Activated T-cell treated with anti-CD3 and anti-CD28 coated beads, Interleukin-2, amount 50 U/mL, for 24 hours (primary cell): Measurements from ENCODE around the gene LRRIQ4.

Experiments used
- DNase-seq: peaks from one replicate; pipeline ENCODE4 v3.0.0-alpha.2; 2020
- H3K27ac Mint-ChIP-seq: 2 replicates; pipeline ENCODE4 v1.8.0; 2020; ENCODE audit warnings: mild to moderate bottlenecking, mixed read lengths
- H3K27me3 Mint-ChIP-seq: 2 replicates; pipeline ENCODE4 v1.8.0; 2020; ENCODE audit warnings: mixed read lengths
- H3K36me3 Mint-ChIP-seq: 2 replicates; pipeline ENCODE4 v1.8.0; 2020; ENCODE audit warnings: low read depth, mixed read lengths
- H3K4me1 Mint-ChIP-seq: 2 replicates; pipeline ENCODE4 v1.8.0; 2020; ENCODE audit warnings: low read depth, mixed read lengths
- H3K4me3 Mint-ChIP-seq: 2 replicates; pipeline ENCODE4 v1.8.0; 2020; ENCODE audit warnings: mild to moderate bottlenecking, moderate library complexity, mixed read lengths
- H3K9me3 Mint-ChIP-seq: 2 replicates; pipeline ENCODE4 v1.8.0; 2020; ENCODE audit warnings: mixed read lengths

LRRIQ4 gene

DNA sequence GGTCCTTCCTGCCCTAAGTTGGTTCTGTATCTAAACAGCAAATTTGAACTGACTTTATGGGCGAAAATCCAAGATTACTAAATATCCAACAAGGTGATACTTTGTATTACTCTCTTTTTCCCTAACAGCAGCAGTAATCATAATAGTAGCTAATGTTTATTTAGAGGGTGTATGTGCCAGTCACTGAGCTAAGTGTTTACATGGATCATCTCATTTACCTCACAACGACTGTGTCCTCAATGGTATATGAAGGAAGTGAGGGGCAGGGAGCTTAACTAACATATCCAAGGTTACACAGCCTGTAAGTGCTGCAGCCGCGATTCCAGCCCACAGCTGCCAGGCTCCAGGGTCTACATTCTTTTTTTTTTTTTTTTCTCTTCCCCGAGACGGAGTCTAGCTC, 10.3 kb downstream of the LRRIQ4 start:
- no peak overlapping the region for H3K27ac Mint-ChIP-seq
- H3K9me3 Mint-ChIP-seq = no peaks in the 10 kb centered on the region
- DNase-seq = no peak
- H3K27me3 Mint-ChIP-seq = peaks cover 17% of the 10 kb centered on the region
- H3K36me3 Mint-ChIP-seq = no peaks in the 10 kb centered on the region
- H3K4me3 Mint-ChIP-seq = no peak overlapping the region
- H3K4me1 Mint-ChIP-seq = no peaks in the 10 kb centered on the region

DNA sequence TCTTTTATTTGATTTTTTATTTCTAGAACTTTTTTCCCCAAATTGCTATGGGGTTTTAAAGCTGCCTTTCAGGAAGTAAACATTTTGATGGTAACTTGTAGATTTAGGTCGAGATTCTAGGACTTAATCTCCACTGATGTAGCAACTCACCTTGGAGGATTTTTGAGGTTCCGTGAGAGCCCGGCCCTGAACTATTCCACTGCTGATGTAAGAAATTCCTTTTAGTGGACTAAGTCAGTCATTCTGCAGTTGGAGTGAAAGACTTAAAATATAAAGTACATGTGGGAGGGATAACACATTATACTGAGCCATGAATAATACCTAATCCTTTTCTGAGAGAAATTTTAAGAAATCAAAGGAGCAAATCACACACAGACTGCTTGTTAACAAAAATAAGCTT, 12.6 kb downstream of the LRRIQ4 start:
- Mint-ChIP-seq H3K36me3 (no peaks in the 10 kb centered on the region), H3K27ac (no peak overlapping the region), H3K4me3 (no peak overlapping the region), H3K4me1 (peaks cover 9% of the 10 kb centered on the region), H3K9me3 (no peaks in the 10 kb centered on the region), H3K27me3 (peaks cover 10% of the 10 kb centered on the region)
- DNase-seq = no peak

DNA sequence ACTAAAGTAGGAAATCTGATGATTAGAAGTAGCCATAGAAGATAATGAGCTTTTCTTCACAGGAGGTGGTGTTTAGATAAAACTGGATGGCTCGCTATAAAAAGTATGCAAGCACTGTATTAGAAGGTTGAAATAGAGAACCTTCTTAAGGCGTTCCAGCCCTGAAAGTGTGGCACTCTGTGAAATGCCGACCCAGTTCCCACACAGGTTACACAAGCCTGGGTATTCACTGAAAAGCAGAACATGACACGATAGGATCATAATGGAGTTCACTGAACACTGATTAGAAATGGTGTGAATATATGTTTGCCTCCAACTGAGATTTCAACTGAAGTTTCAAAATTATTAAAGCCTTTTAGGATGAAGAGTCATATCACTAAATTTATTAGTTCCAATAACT, 15.0 kb downstream of the LRRIQ4 start:
- H3K27ac Mint-ChIP-seq = no peak overlapping the region
- H3K36me3 Mint-ChIP-seq = no peaks in the 10 kb centered on the region
- peaks cover 10% of the 10 kb centered on the region for H3K27me3 Mint-ChIP-seq
- DNase-seq = no peak
- H3K4me1 Mint-ChIP-seq = peaks cover 9% of the 10 kb centered on the region
- no peaks in the 10 kb centered on the region for H3K9me3 Mint-ChIP-seq
- H3K4me3 Mint-ChIP-seq = no peak overlapping the region

DNA sequence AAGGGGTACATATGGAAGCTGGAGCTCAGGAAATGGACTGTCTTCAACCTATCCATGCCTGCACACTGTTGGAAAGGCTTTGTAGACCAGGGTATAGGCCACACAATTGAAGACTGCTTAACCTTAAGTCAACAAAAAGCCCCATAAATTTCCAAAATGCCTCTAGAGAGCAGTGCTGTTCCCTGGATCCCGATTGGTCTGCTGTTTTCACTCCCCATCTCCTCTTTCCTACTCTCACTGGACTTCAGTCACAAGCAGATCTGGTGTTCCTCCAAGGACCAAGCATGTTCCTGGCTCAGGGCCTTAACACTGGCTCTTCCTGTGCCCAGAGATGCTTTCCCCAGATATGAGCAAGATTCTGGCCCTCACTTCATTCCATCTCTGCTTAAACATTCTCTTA, 22.9 kb downstream of the LRRIQ4 start:
- no peaks in the 10 kb centered on the region for H3K36me3 Mint-ChIP-seq
- peaks cover 12% of the 10 kb centered on the region for H3K27me3 Mint-ChIP-seq
- no peaks in the 10 kb centered on the region for H3K4me1 Mint-ChIP-seq
- no peak for DNase-seq
- H3K9me3 Mint-ChIP-seq = no peaks in the 10 kb centered on the region
- H3K4me3 Mint-ChIP-seq = no peak overlapping the region
- no peak overlapping the region for H3K27ac Mint-ChIP-seq

DNA sequence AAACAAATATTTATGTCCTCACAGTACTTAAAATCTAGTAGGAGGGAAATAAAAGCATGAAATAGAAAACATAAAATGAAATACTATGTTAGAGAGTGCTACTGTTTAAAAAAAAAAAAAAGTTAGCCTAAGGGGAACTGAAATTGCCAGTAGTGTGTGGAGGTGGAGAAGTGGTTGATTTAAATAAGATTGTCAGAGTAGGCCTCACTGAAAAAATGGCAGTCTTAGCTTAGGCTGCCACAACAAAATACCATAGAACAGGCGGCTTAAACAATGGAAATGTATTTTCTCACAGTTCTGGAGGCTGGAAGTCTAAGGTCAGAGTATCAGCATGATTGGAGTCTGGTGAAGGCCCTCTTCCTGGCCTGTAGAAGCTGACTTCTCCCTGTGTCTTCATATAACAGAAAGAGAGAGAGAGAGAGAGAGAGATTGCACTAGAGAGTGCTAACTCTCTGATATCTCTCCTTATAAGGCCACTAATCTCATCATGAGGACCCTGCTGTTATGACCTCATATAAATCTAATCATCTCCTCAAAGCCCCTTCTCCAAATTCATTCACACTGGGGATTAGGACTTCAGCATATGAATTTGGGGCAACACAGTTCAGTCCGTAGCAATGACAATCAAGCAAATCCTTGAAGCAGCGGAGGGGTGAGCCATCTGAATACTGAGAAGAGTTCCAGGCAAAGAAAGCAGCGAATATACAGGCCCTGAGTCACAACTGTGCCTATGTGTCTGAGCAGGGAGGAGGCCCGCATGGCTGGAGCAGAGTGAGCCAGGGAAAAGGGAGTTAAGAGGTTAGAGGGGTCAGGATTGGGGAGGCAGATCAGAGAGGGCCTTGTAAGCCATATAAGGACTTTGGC, 23.6 kb downstream of the LRRIQ4 start:
- Mint-ChIP-seq H3K9me3 (no peaks in the 10 kb centered on the region), H3K4me1 (no peaks in the 10 kb centered on the region), H3K36me3 (no peaks in the 10 kb centered on the region), H3K4me3 (no peak overlapping the region), H3K27ac (no peak overlapping the region), H3K27me3 (peaks cover 8% of the 10 kb centered on the region)
- no peak for DNase-seq

DNA sequence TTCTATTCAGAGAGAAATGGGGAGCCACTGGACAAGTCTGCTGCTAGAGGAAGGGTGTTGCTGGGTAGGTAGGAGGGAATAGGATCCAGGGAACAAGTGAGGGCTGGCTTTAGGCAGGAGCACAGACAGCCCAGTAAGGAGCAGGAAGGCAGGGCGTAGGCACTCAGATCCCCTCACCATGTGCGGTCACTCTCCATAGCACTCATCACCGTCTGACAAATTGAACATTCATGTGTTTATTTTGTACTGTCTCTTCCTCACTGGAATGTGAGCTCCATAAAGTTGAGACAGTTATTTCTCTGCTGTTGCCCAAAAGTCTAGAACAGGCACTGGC, 24.2 kb downstream of the LRRIQ4 start:
- Mint-ChIP-seq H3K4me1 (no peaks in the 10 kb centered on the region), H3K36me3 (no peaks in the 10 kb centered on the region), H3K27ac (no peak overlapping the region), H3K4me3 (no peak overlapping the region), H3K27me3 (peaks cover 8% of the 10 kb centered on the region), H3K9me3 (no peaks in the 10 kb centered on the region)
- no peak for DNase-seq

DNA sequence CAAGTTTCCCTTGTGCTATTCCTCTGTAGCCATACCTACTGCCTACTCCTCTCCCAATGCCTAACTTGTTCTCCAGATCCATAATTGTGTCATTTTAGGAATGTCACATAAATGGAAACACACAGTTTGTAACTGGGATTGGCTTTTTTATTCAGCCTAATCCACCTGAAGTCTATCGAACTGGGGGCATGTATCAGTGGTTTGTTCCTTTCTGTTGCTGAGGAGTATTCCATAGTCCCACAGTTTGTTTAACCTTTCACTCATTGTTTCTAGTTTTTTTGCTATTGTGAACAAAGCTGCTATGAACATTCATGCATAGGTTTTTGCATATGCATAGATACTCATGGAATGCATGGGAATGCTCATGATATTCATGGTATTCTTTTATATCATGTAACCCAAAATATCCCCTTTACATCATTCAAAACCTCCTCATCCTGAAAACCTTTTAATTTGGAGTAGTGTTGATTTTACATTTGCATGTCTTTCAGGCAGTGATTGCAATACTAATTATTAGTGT, 25.9 kb downstream of the LRRIQ4 start:
- H3K4me3 Mint-ChIP-seq = no peak overlapping the region
- no peaks in the 10 kb centered on the region for H3K36me3 Mint-ChIP-seq
- no peaks in the 10 kb centered on the region for H3K9me3 Mint-ChIP-seq
- no peak overlapping the region for H3K27ac Mint-ChIP-seq
- no peaks in the 10 kb centered on the region for H3K4me1 Mint-ChIP-seq
- DNase-seq = no peak
- H3K27me3 Mint-ChIP-seq = peaks cover 4% of the 10 kb centered on the region

DNA sequence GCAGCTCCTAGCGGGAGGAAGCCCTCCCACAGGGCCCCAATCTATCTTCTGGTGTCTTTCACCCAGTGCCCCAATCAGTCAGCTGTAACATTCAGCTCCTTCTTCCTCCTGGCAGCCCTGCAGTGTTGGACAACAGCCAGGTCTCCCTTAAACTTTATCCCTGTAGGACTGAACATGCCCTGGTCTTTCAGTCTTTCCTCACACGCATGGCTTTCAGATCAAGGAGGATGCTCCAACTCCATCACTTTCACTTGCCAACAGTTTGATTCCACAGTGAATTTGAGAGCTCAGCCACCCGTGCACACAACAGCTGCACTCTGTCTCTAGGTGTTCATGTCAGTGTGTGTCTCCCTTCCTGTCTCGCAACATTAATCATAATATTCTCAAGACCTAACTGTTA, 28.5 kb downstream of the LRRIQ4 start:
- no peaks in the 10 kb centered on the region for H3K36me3 Mint-ChIP-seq
- H3K9me3 Mint-ChIP-seq = no peaks in the 10 kb centered on the region
- H3K27ac Mint-ChIP-seq = no peak overlapping the region
- DNase-seq = no peak
- no peak overlapping the region for H3K4me3 Mint-ChIP-seq
- H3K4me1 Mint-ChIP-seq = no peaks in the 10 kb centered on the region
- H3K27me3 Mint-ChIP-seq = peaks cover 7% of the 10 kb centered on the region

DNA sequence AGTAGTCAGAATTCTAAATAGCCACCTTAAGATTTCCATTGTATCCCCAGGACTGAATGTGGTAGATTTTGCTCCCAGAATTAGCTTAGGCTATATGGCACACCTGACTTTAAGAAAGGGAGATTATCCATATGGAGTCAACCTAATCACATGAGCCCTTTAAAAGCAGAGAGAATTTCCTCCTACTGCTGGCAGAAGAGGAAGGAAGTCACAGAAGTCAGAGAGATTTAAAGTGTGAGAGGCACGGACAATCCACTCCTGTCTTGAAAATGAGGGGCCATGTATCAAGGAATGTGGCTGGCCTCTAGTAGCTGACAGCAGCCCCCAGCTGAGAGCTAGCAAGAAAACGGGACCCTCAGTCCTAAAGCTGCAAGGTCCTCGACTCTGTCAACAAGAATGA, 30.3 kb downstream of the LRRIQ4 start:
- H3K4me1 Mint-ChIP-seq = no peaks in the 10 kb centered on the region
- H3K27ac Mint-ChIP-seq = no peak overlapping the region
- H3K27me3 Mint-ChIP-seq = peaks cover 10% of the 10 kb centered on the region
- no peaks in the 10 kb centered on the region for H3K36me3 Mint-ChIP-seq
- no peaks in the 10 kb centered on the region for H3K9me3 Mint-ChIP-seq
- DNase-seq = no peak
- H3K4me3 Mint-ChIP-seq = no peak overlapping the region

DNA sequence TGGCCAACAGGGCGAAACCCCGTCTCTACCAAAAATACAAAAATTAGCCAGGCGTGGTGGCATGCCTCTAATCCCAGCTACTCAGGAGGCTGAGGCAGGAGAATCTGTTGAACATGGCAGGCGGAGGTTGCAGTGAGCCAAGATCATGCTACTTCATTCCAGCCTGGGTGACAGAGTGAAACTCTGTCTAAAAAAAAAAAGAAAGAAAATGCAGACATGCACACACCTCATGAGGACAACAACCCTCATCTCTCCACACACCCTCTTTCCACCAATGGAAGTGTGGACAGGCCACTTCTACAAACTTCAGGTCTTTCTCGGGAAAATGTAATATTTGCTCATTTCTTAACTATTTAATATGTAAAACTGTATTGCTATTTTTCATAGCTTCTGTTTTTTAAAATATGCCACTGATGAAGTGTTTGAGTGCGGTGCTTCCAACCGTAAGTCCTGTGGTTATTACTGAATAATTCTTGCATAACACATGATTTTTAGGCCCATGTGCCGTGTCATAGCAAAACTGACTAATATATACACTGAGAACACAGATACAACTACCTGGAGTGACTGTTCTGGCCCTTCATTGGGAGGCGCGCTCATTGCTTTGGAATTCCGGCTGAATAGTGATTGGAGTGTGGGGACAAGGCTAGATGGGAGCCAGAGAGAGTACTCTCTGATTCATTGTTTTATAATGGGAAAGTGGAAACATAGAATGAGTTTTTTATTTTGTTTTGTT, 34.0 kb downstream of the LRRIQ4 start:
- peaks cover 10% of the 10 kb centered on the region for H3K27me3 Mint-ChIP-seq
- no peaks in the 10 kb centered on the region for H3K9me3 Mint-ChIP-seq
- H3K27ac Mint-ChIP-seq = no peak overlapping the region
- no peaks in the 10 kb centered on the region for H3K4me1 Mint-ChIP-seq
- no peak overlapping the region for H3K4me3 Mint-ChIP-seq
- H3K36me3 Mint-ChIP-seq = no peaks in the 10 kb centered on the region
- no peak for DNase-seq

DNA sequence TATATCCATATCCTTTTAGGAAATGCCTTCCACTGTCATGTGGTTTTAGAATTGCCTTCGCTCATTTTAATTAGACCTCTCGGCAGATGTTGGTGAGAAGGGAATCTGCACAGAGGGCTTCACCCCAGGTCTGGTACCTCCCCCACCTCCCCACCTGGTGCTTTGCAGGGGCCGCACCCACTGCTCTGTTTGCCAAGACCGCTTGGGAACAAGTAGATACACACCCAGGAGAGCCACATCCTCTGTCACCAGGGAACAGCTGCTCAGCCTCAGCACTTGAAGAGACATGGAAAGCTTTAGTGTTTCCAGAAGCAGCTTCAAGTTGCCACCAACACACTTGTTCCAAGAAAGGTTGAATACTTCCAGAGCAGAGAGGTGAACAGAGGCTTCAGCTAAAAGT, 35.2 kb downstream of the LRRIQ4 start:
- H3K4me3 Mint-ChIP-seq = no peak overlapping the region
- H3K27ac Mint-ChIP-seq = no peak overlapping the region
- no peaks in the 10 kb centered on the region for H3K36me3 Mint-ChIP-seq
- no peaks in the 10 kb centered on the region for H3K4me1 Mint-ChIP-seq
- H3K9me3 Mint-ChIP-seq = no peaks in the 10 kb centered on the region
- peaks cover 10% of the 10 kb centered on the region for H3K27me3 Mint-ChIP-seq
- no peak for DNase-seq

DNA sequence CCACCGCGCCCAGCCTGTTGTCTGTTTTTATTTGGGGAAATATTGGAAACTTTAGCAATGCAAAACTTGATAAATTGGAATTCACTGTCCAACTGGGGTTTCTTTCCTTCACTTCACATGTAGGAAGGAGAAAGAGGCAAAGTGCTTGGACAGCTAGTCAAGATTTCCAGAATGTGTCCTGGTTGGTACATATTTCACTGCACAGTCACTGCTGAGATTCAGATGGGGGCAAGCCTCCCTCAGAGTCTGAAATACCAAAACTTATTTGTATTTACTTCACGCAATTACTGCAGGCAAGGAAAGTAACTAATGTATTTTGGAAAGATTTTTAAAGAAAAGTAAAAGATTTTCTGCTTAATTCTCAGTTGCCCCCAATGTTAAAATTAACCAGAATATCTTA, 36.1 kb downstream of the LRRIQ4 start:
- H3K4me3 Mint-ChIP-seq = no peak overlapping the region
- no peaks in the 10 kb centered on the region for H3K36me3 Mint-ChIP-seq
- peaks cover 10% of the 10 kb centered on the region for H3K27me3 Mint-ChIP-seq

DNA sequence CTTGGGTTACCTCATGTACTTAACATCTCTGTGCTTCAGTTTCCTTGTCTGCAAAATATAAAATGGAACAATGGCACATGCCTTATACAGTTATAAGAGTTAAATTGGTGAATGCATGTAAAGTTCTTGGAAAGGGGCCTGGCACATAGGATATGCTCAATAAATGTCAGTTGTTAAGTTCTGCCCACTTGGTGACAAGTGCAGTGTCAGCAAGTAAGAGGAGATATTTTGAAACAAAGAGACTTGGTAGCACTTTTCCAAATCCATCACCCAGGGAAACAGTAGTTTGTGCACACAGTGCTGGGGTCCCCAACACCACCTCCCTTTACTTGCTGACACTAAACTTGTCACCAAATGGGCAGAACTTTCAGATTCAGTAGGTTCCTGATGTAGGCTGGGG, 37.9 kb downstream of the LRRIQ4 start:
- H3K4me1 Mint-ChIP-seq = no peaks in the 10 kb centered on the region
- no peak overlapping the region for H3K4me3 Mint-ChIP-seq

More for the DNA sequence above, 36.1 kb downstream of the LRRIQ4 start:
- no peaks in the 10 kb centered on the region for H3K4me1 Mint-ChIP-seq
- H3K9me3 Mint-ChIP-seq = no peaks in the 10 kb centered on the region
- H3K27ac Mint-ChIP-seq = no peak overlapping the region
- no peak for DNase-seq

DNA sequence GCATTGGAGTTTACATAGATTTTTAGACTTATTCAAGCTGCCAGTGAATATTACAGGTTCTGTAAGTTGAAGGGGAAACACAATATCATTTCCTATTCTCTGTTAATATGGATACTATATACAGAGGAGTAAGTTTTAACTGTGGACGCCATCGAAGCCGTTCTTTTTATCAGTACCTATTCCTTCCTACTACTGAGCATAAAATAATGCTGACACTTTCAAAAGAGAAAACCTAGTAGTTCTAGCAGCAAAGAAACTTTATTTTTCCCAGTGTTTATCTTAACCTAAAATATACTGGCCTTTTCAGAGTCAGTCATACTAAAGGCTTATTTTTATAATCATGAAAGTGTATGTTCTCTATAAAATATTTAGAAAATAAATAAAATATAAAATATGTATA, 42.8 kb downstream of the LRRIQ4 start:
- H3K27me3 Mint-ChIP-seq = peaks cover 18% of the 10 kb centered on the region
- no peak for DNase-seq
- H3K27ac Mint-ChIP-seq = no peak overlapping the region
- H3K4me3 Mint-ChIP-seq = no peak overlapping the region
- H3K9me3 Mint-ChIP-seq = no peaks in the 10 kb centered on the region
- no peaks in the 10 kb centered on the region for H3K36me3 Mint-ChIP-seq
- H3K4me1 Mint-ChIP-seq = no peaks in the 10 kb centered on the region

More for the DNA sequence above, 37.9 kb downstream of the LRRIQ4 start:
- Mint-ChIP-seq H3K27me3 (peaks cover 7% of the 10 kb centered on the region), H3K27ac (no peak overlapping the region), H3K9me3 (no peaks in the 10 kb centered on the region), H3K36me3 (no peaks in the 10 kb centered on the region)
- no peak for DNase-seq

DNA sequence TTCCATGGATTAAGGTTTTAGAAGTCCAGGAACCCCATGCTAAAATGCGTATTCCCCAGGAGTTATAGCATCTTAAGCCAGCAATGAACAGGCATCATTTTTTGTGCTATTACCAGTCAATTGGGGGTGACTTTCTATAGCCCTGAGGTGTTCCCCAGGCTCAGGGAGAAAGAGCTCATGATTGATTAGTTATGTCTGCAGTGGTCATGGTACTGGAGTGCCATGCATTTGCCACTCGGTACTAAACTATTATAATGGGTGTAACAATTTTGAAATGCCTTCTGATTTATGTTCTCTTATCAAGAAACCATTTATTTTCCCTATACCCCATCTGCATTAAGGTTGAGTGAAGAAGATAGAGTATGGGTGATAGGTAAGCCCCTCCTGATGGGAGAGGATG, 45.1 kb downstream of the LRRIQ4 start:
- DNase-seq = no peak
- no peak overlapping the region for H3K4me3 Mint-ChIP-seq
- H3K36me3 Mint-ChIP-seq = no peaks in the 10 kb centered on the region
- no peaks in the 10 kb centered on the region for H3K4me1 Mint-ChIP-seq
- H3K27me3 Mint-ChIP-seq = peaks cover 17% of the 10 kb centered on the region
- no peak overlapping the region for H3K27ac Mint-ChIP-seq
- no peaks in the 10 kb centered on the region for H3K9me3 Mint-ChIP-seq
